HG03135 (cell line): ENCODE results near the gene TMEM72.

ENCODE experiments used
- ATAC-seq: cut with Tn5 transposase; IDR thresholded peaks from one replicate; pipeline ENCODE4 v1.9.1; 2021; ENCODE audit warnings: mild to moderate bottlenecking, moderate library complexity; ENCODE audit not compliant: unreplicated experiment

TMEM72 gene

GRCh38 chr10:44889834-44890233 lies 21.3 kb upstream of the TMEM72 start:
- ATAC-seq: no peak

- no peak for ATAC-seq
These were observed 20.2 kb upstream of the TMEM72 start for GRCh38 chr10:44890696-44891563.

- ATAC-seq: no peak
These were observed 19.4 kb upstream of the TMEM72 start for GRCh38 chr10:44891721-44892120.

GRCh38 chr10:44893604-44894468 lies 17.3 kb upstream of the TMEM72 start:
- ATAC-seq: no peak

- no peak for ATAC-seq
These were observed 16.4 kb upstream of the TMEM72 start for GRCh38 chr10:44894691-44895090.

- ATAC-seq: no peak
These were observed 15.9 kb upstream of the TMEM72 start for GRCh38 chr10:44895280-44895679.

GRCh38 chr10:44897049-44897448 lies 14.1 kb upstream of the TMEM72 start:
- no peak for ATAC-seq

GRCh38 chr10:44898665-44899064 lies 12.5 kb upstream of the TMEM72 start:
- ATAC-seq: no peak

GRCh38 chr10:44899450-44900080 lies 11.6 kb upstream of the TMEM72 start:
- no peak for ATAC-seq

- ATAC-seq: no peak
These were observed 8.1 kb upstream of the TMEM72 start for GRCh38 chr10:44902941-44903545.

GRCh38 chr10:44906486-44906885 lies 4.7 kb upstream of the TMEM72 start:
- ATAC-seq: no peak

- no peak for ATAC-seq
These were observed 3.6 kb upstream of the TMEM72 start for GRCh38 chr10:44907556-44907955.

- no peak for ATAC-seq
These were observed 2.9 kb upstream of the TMEM72 start for GRCh38 chr10:44908066-44908749.

GRCh38 chr10:44908936-44909630 lies 2.1 kb upstream of the TMEM72 start:
- no peak for ATAC-seq

GRCh38 chr10:44909910-44910309 lies 1.2 kb upstream of the TMEM72 start:
- ATAC-seq: no peak

GRCh38 chr10:44910602-44911001 lies 535 bp upstream of the TMEM72 start:
- ATAC-seq: no peak

GRCh38 chr10:44911951-44912350 lies 814 bp downstream of the TMEM72 start:
- no peak for ATAC-seq

- no peak for ATAC-seq
These were observed 2.4 kb downstream of the TMEM72 start for GRCh38 chr10:44913350-44914081.

- no peak for ATAC-seq
These were observed 3.8 kb downstream of the TMEM72 start for GRCh38 chr10:44914891-44915290.
